Neural cell (in vitro differentiated cells): ENCODE data around the gene TRIM66. TPM values are rescaled to one million over a fixed set of nuclear protein-coding genes. Genes with fewer than 3 reads are reported as not detected.

Experiments used
- H2AFZ ChIP-seq: fragments of 200-600, 300-800 bp; sonication (generic), shearing (Covaris generic); 2 replicates; pipeline ENCODE4 v1.6.0; 2014; ENCODE audit warnings: low read depth, mild to moderate bottlenecking, antibody characterized with exemption, low read length, moderate library complexity
- H3F3A ChIP-seq: fragments of 200-600 bp; shearing (Covaris generic); 2 replicates; pipeline ENCODE4 v1.6.1; 2016; ENCODE audit warnings: mild to moderate bottlenecking, moderate library complexity, mixed read lengths, antibody characterized with exemption, low read length; ENCODE audit not compliant: insufficient read depth, poor library complexity, severe bottlenecking
- H3K27ac ChIP-seq: fragments of 200-600, 300-800 bp; sonication (generic), shearing (Covaris generic); 2 replicates; pipeline ENCODE4 v1.5.1; 2014; ENCODE audit warnings: mild to moderate bottlenecking, low read length, moderate library complexity
- H3K27me3 ChIP-seq: fragments of 300-800, 200-600 bp; sonication (generic), shearing (Covaris generic); 2 replicates; pipeline ENCODE4 v1.6.0; 2014; ENCODE audit warnings: mild to moderate bottlenecking, low read depth, low read length, moderate library complexity; ENCODE audit not compliant: insufficient read depth
- H3K36me3 ChIP-seq: fragments of 300-800, 200-600 bp; sonication (generic), shearing (Covaris generic); 2 replicates; pipeline ENCODE4 v1.5.1; 2014; ENCODE audit warnings: mild to moderate bottlenecking, antibody characterized with exemption, low read length, moderate library complexity; ENCODE audit not compliant: insufficient read depth
- H3K4me2 ChIP-seq: fragments of 300-800, 200-600 bp; sonication (generic), shearing (Covaris generic); 2 replicates; pipeline ENCODE4 v1.6.0; 2014; ENCODE audit warnings: mild to moderate bottlenecking, low read length
- H3K4me3 ChIP-seq: fragments of 300-800, 200-600 bp; sonication (generic), shearing (Covaris generic); 2 replicates; pipeline ENCODE4 v1.5.1; 2014; ENCODE audit warnings: mild to moderate bottlenecking, low read length, moderate library complexity
- H3K79me2 ChIP-seq: fragments of 200-600 bp; shearing (Covaris generic); replicated peaks from 2 replicates; pipeline ENCODE4 v1.6.0; 2014; ENCODE audit warnings: mild to moderate bottlenecking, low read length, moderate library complexity; ENCODE audit not compliant: insufficient read depth
- H3K9ac ChIP-seq: fragments of 300-800, 200-600 bp; sonication (generic), shearing (Covaris generic); 2 replicates; pipeline ENCODE4 v1.6.1; 2016; ENCODE audit warnings: mild to moderate bottlenecking, low read length, mixed read lengths
- H3K9me2 ChIP-seq: fragments of 200-600 bp; shearing (Covaris generic); 2 replicates; pipeline ENCODE4 v1.6.1; 2016; ENCODE audit warnings: mild to moderate bottlenecking, low read length, mixed read lengths; ENCODE audit not compliant: insufficient read depth
- H3K9me3 ChIP-seq: fragments of 200-600, 300-800 bp; sonication (generic), shearing (Covaris generic); 2 replicates; pipeline ENCODE4 v1.6.1; 2016; ENCODE audit warnings: mild to moderate bottlenecking, mixed run types, low read length, moderate library complexity, mixed read lengths
- H4K20me1 ChIP-seq: fragments of 200-600 bp; shearing (Covaris generic); 2 replicates; pipeline ENCODE4 v1.6.1; 2016; ENCODE audit warnings: mild to moderate bottlenecking, mixed run types; ENCODE audit not compliant: insufficient read depth
- EP300 ChIP-seq: fragments of 450-650 bp; conservative IDR thresholded peaks from 2 replicates; pipeline ENCODE4 v1.6.1; 2014; ENCODE audit warnings: antibody characterized with exemption, mild to moderate bottlenecking, moderate library complexity; ENCODE audit not compliant: poor library complexity, severe bottlenecking
- EZH2 ChIP-seq: fragments of 200-600, 300-800 bp; shearing (Covaris generic), sonication (generic); IDR thresholded peaks from 2 replicates; pipeline ENCODE4 v1.6.1; 2014; ENCODE audit warnings: antibody characterized with exemption, low read length, borderline replicate concordance, mild to moderate bottlenecking; ENCODE audit not compliant: insufficient read depth, poor library complexity, severe bottlenecking
- MXI1 ChIP-seq: fragments of 450-650 bp; conservative IDR thresholded peaks from 2 replicates; pipeline ENCODE4 v1.6.1; 2014; ENCODE audit warnings: antibody characterized with exemption, mild to moderate bottlenecking; ENCODE audit not compliant: poor library complexity, severe bottlenecking
- POLR2AphosphoS5 ChIP-seq: IDR thresholded peaks from 2 replicates; pipeline ENCODE4 v1.6.1; 2012
- RAD21 ChIP-seq: fragments of 450-650 bp; conservative IDR thresholded peaks from 2 replicates; pipeline ENCODE4 v1.6.1; 2014; ENCODE audit warnings: antibody characterized with exemption, mild to moderate bottlenecking, moderate library complexity
- SMC3 ChIP-seq: fragments of 450-650 bp; conservative IDR thresholded peaks from 2 replicates; pipeline ENCODE4 v1.6.1; 2014; ENCODE audit warnings: antibody characterized with exemption, mild to moderate bottlenecking, moderate library complexity; ENCODE audit not compliant: poor library complexity
- TAF1 ChIP-seq: IDR thresholded peaks from 2 replicates; pipeline ENCODE4 v1.6.1; 2012; ENCODE audit warnings: low read depth
- polyA plus RNA-seq: library from polyadenylated mRNA; depleted of rRNA; stranded (reverse); fragments of >200 nt; gene quantifications from 2 replicates; pipeline ENCODE4 v1.2.3, GENCODE V29; 2014
- TF ChIP-seq, protein P1 (sequence below): fragments of 450-650 bp; IDR thresholded peaks from 2 replicates; pipeline ENCODE4 v1.5.1; 2014; ENCODE audit warnings: antibody characterized with exemption, mild to moderate bottlenecking, moderate library complexity; ENCODE audit not compliant: poor library complexity, severe bottlenecking
- TF ChIP-seq, protein P2 (sequence below): IDR thresholded peaks from 2 replicates; pipeline ENCODE4 v1.6.1; 2012; ENCODE audit warnings: borderline replicate concordance

TRIM66 gene
- polyA plus RNA-seq, 1 donor from 2014 or later, result 0.82 TPM

DNA sequence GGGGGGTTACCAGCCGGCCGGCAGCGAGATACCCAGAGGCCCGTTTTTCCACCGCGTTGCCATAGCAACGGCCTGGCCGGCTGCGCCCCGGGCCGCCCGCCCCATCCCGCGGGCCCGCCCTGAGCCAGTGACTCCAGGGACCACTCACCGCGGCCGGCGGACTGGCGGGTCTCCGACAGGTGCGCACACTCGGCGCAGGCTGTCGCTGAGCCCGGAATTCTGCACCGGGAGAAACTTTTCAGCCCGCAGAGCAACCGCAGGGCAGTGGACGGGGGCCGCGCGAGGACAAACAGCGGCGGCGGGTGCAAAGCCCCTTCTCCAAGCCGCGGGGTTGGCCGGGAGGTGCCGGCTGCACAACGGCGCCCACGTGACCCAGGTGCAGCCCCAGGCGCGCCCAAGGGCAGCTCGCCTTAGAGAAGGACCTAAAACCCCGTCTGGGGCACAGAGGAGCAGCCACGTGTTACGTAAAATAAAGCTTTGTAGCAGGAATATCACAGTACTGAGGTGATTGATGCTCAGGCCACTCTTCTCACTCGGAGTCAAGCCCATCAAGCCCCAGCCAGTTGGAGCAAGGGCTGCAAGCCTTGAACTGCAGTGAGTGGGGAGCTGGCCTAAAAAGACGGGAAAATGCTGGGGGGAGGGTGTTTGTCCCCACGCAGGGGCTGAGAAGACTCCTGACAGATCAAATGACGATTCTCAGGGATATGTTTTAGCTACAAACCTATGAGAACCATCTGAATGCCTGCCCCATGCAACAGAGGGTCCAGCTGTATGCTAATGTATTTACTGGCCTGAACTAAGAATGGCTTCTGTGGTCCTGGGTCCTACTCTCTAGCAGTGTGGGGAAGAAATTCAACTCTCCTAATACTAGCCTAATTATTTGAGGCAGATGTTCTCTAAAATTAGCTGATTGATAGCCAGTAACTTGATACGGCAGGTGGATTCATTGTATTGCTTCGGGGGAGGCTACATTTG, 88.2 kb downstream of the TRIM66 start, which contains the start of gene STK33:
TSS of gene STK33 (minus strand) at position 294 of the 975 bp plus-strand sequence. CDS start 119,323 bp downstream, outside the sequence.
- no peak within 1 kb of the TSS for H3K27ac ChIP-seq
- H3K36me3 ChIP-seq, result no peaks in the 10 kb centered on the region
- peak; percentile 76 for TF ChIP-seq MXI1
- peak; percentile 43 for TF ChIP-seq POLR2AphosphoS5
- no peak for TF ChIP-seq EP300
- peak; percentile 28 for TF ChIP-seq TAF1
- peak; percentile 55 for TF ChIP-seq SMC3
- TF ChIP-seq RAD21, result no peak
- TF ChIP-seq, protein P1, sequence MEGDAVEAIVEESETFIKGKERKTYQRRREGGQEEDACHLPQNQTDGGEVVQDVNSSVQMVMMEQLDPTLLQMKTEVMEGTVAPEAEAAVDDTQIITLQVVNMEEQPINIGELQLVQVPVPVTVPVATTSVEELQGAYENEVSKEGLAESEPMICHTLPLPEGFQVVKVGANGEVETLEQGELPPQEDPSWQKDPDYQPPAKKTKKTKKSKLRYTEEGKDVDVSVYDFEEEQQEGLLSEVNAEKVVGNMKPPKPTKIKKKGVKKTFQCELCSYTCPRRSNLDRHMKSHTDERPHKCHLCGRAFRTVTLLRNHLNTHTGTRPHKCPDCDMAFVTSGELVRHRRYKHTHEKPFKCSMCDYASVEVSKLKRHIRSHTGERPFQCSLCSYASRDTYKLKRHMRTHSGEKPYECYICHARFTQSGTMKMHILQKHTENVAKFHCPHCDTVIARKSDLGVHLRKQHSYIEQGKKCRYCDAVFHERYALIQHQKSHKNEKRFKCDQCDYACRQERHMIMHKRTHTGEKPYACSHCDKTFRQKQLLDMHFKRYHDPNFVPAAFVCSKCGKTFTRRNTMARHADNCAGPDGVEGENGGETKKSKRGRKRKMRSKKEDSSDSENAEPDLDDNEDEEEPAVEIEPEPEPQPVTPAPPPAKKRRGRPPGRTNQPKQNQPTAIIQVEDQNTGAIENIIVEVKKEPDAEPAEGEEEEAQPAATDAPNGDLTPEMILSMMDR, result no peak
- TF ChIP-seq EZH2, result no peak
- TF ChIP-seq, protein P2, sequence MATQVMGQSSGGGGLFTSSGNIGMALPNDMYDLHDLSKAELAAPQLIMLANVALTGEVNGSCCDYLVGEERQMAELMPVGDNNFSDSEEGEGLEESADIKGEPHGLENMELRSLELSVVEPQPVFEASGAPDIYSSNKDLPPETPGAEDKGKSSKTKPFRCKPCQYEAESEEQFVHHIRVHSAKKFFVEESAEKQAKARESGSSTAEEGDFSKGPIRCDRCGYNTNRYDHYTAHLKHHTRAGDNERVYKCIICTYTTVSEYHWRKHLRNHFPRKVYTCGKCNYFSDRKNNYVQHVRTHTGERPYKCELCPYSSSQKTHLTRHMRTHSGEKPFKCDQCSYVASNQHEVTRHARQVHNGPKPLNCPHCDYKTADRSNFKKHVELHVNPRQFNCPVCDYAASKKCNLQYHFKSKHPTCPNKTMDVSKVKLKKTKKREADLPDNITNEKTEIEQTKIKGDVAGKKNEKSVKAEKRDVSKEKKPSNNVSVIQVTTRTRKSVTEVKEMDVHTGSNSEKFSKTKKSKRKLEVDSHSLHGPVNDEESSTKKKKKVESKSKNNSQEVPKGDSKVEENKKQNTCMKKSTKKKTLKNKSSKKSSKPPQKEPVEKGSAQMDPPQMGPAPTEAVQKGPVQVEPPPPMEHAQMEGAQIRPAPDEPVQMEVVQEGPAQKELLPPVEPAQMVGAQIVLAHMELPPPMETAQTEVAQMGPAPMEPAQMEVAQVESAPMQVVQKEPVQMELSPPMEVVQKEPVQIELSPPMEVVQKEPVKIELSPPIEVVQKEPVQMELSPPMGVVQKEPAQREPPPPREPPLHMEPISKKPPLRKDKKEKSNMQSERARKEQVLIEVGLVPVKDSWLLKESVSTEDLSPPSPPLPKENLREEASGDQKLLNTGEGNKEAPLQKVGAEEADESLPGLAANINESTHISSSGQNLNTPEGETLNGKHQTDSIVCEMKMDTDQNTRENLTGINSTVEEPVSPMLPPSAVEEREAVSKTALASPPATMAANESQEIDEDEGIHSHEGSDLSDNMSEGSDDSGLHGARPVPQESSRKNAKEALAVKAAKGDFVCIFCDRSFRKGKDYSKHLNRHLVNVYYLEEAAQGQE, result no peak
- peak within 1 kb of the TSS; percentile 71 for H3K4me2 ChIP-seq
- H3K9me2 ChIP-seq, result no peaks in the 10 kb centered on the region
- peak within 1 kb of the TSS; percentile 71 for H2AFZ ChIP-seq
- peak within 1 kb of the TSS; percentile 81 for H3K4me3 ChIP-seq
- H3K27me3 ChIP-seq, result no peaks in the 10 kb centered on the region
- H3K9me3 ChIP-seq, result no peaks in the 10 kb centered on the region
- H3K79me2 ChIP-seq, result peaks cover 23% of the 10 kb centered on the region
- peak within 1 kb of the TSS; percentile 64 for H3K9ac ChIP-seq
- no peaks in the 10 kb centered on the region for H4K20me1 ChIP-seq
- no peaks in the 10 kb centered on the region for H3F3A ChIP-seq

GRCh38 chr11:8593455-8593854, 89.0 kb downstream of the TRIM66 start:
- H3K9me2 ChIP-seq, result no peaks in the 10 kb centered on the region
- H3K9ac ChIP-seq, result peak overlapping the region; percentile 64
- no peaks in the 10 kb centered on the region for H3K27me3 ChIP-seq
- H2AFZ ChIP-seq, result peak overlapping the region; percentile 71
- H3F3A ChIP-seq, result no peaks in the 10 kb centered on the region
- no peak for TF ChIP-seq POLR2AphosphoS5
- no peak for TF ChIP-seq SMC3
- TF ChIP-seq MXI1, result no peak
- TF ChIP-seq EP300, result no peak
- no peak for TF ChIP-seq EZH2
- TF ChIP-seq, protein P2, result no peak
- TF ChIP-seq RAD21, result no peak
- TF ChIP-seq, protein P1, result no peak
- TF ChIP-seq TAF1, result no peak
- peak overlapping the region; percentile 71 for H3K4me2 ChIP-seq
- H3K36me3 ChIP-seq, result no peaks in the 10 kb centered on the region
- H3K9me3 ChIP-seq, result no peaks in the 10 kb centered on the region
- H4K20me1 ChIP-seq, result no peaks in the 10 kb centered on the region
- H3K79me2 ChIP-seq, result peaks cover 26% of the 10 kb centered on the region
- no peak overlapping the region for H3K27ac ChIP-seq
- H3K4me3 ChIP-seq, result peak overlapping the region; percentile 81
